Peyer's patch (tissue), 4 donors: Measurements from ENCODE around the gene ZNF174. TPM values are rescaled to one million over a fixed set of nuclear protein-coding genes. Genes with fewer than 3 reads are reported as not detected.

Experiments
- DNase-seq, 3 donors: peaks; one replicate each; pipeline ENCODE4 v3.0.0-alpha.2; 2017 to 2019
- H3K27ac ChIP-seq, 4 donors: fragments of 200-600 bp; sonication (generic); one replicate each; pipeline ENCODE4 v1.5.1; 2016 to 2019
- H3K27me3 ChIP-seq, 2 donors: fragments of 200-600 bp; sonication (generic); one replicate each; pipeline ENCODE4 v1.5.1; 2019
- H3K36me3 ChIP-seq, 3 donors: fragments of 200-600 bp; sonication (generic); one replicate each; pipeline ENCODE4 v1.5.1; 2016 to 2019
- H3K4me1 ChIP-seq, 4 donors: fragments of 200-600 bp; sonication (generic); one replicate each; pipeline ENCODE4 v1.5.1; 2016 to 2019
- H3K4me3 ChIP-seq, 4 donors: fragments of 200-600 bp; sonication (generic); 1 replicate in 3 of 4; 2 replicates in 1 of 4; pipeline ENCODE4 v1.5.1; 2016 to 2019; ENCODE audit warnings: mild to moderate bottlenecking in 1 of 4
- H3K9me3 ChIP-seq, 4 donors: fragments of 200-600 bp; sonication (generic); one replicate each; pipeline ENCODE4 v1.5.1; 2016 to 2019; ENCODE audit warnings: mild to moderate bottlenecking in 1 of 4
- POLR2A ChIP-seq, 2 donors: fragments of 450-650 bp; IDR thresholded peaks; one replicate each; pipeline ENCODE4 v1.5.1; 2017; ENCODE audit warnings: antibody characterized with exemption in 2 of 2, mild to moderate bottlenecking in 2 of 2, moderate library complexity in 2 of 2
- total RNA-seq, 4 donors: library from RNA; depleted of rRNA; stranded (reverse); fragments of >200 nt; gene quantifications; one replicate each; pipeline ENCODE4 v1.1.0, GENCODE V29; 2016
- TF ChIP-seq, protein P1 (sequence below), 6 experiments: fragments of 450-650 bp in 4 of 6; fragments of 200-600 bp in 2 of 6; sonication (generic) in 1 of 6; IDR thresholded peaks; one replicate each; pipeline ENCODE4 v1.5.1; 2017 to 2019; ENCODE audit warnings: antibody characterized with exemption in 6 of 6, mild to moderate bottlenecking in 3 of 6, moderate library complexity in 1 of 6

Gene ZNF174
- total RNA-seq, 4 donors from 2014 or later: 7.4 to 19.8 (median 15.7) TPM

DNA sequence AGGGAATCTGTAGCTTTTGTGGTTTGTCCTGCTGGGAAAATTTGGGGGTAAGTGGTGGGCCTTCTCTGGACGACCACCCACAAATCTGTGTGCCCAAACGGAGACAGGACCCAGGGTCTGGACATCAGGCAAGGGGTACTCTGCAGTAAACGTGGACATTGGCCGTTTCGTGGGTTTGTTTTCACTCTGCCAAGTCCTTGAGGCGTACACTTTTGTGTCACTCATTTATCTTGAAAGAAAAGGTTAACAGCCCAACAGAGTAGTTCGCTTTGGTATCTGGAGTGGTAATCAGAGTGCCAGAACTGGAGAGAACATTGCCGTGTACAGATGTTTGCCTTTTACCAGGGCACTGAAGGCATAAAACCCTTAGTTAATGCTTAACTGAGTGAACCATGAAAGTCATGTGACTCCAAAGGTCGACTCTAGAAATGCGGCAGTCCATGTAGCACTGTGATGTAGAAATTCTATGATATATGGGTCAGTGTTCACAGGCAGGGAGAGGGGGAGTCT lies 57.9 kb downstream of the ZNF174 start:
- H3K4me3 ChIP-seq: peak overlapping the region; percentile 67 to 98 (median 80)
- no peaks in the 10 kb centered on the region for H3K27me3 ChIP-seq
- no peaks in the 10 kb centered on the region for H3K9me3 ChIP-seq
- DNase-seq: peak in 1 of 3 donors; percentile 59
- no peaks in the 10 kb centered on the region for H3K36me3 ChIP-seq
- H3K27ac ChIP-seq: peak overlapping the region; percentile 92 to 98 (median 94)
- TF ChIP-seq, protein P1, sequence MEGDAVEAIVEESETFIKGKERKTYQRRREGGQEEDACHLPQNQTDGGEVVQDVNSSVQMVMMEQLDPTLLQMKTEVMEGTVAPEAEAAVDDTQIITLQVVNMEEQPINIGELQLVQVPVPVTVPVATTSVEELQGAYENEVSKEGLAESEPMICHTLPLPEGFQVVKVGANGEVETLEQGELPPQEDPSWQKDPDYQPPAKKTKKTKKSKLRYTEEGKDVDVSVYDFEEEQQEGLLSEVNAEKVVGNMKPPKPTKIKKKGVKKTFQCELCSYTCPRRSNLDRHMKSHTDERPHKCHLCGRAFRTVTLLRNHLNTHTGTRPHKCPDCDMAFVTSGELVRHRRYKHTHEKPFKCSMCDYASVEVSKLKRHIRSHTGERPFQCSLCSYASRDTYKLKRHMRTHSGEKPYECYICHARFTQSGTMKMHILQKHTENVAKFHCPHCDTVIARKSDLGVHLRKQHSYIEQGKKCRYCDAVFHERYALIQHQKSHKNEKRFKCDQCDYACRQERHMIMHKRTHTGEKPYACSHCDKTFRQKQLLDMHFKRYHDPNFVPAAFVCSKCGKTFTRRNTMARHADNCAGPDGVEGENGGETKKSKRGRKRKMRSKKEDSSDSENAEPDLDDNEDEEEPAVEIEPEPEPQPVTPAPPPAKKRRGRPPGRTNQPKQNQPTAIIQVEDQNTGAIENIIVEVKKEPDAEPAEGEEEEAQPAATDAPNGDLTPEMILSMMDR (IDR thresholded peaks at IDR 0.05): peak in 1 of 6 experiments; percentile 16
- TF ChIP-seq POLR2A (IDR thresholded peaks at IDR 0.05): peak; percentile 83 to 87
- H3K4me1 ChIP-seq: peaks cover 0 to 47% (median 9%) of the 10 kb centered on the region in 4 donors

Other genes with a start within 250 kb of the ZNF174 start
- gene OR1F1, start 213.0 kb upstream of the ZNF174 start, total RNA-seq: not detected
- gene ZNF200, start 166.1 kb upstream of the ZNF174 start, total RNA-seq: 10 to 100 TPM in 2 of 4 donors, 1 to 10 TPM in 2; 8.6 to 13.0 (median 10.0) TPM
- 1 to 10 TPM; 1.2 to 6.6 (median 2.2) TPM for gene MEFV, start 144.6 kb upstream of the ZNF174 start, total RNA-seq
- 10 to 100 TPM; 19.0 to 35.8 (median 27.5) TPM for gene ZNF263, start 117.7 kb upstream of the ZNF174 start, total RNA-seq
- gene TIGD7, start 95.8 kb upstream of the ZNF174 start, total RNA-seq: 10 to 100 TPM in 1 of 4 donors, 1 to 10 TPM in 3; 1.2 to 14.9 (median 2.9) TPM
- gene ZNF75A, start 95.7 kb upstream of the ZNF174 start, total RNA-seq: 10 to 100 TPM; 19.3 to 56.9 (median 41.6) TPM
- not detected for gene OR2C1, start 45.3 kb upstream of the ZNF174 start, total RNA-seq
- gene ZSCAN32, start 211 bp upstream of the ZNF174 start, total RNA-seq: 10 to 100 TPM; 12.4 to 23.1 (median 15.3) TPM
- 1 to 10 TPM; 1.1 to 3.3 (median 1.8) TPM for gene ZNF597, start 42.3 kb downstream of the ZNF174 start, total RNA-seq
- 100 to 1,000 TPM in 2 of 4 donors, 10 to 100 TPM in 2; 80.9 to 110 (median 96.8) TPM for gene NAA60, start 42.5 kb downstream of the ZNF174 start, total RNA-seq
- not detected for gene C16orf90, start 94.3 kb downstream of the ZNF174 start, total RNA-seq
- 10 to 100 TPM in 1 of 4 donors, 1 to 10 TPM in 3; 6.6 to 37.1 (median 7.7) TPM for gene CLUAP1, start 99.8 kb downstream of the ZNF174 start, total RNA-seq
- gene NLRC3, start 176.2 kb downstream of the ZNF174 start, total RNA-seq: 10 to 100 TPM in 1 of 4 donors, 1 to 10 TPM in 3; 4.4 to 32.2 (median 7.3) TPM
- 10 to 100 TPM in 3 of 4 donors, 1 to 10 TPM in 1; 6.5 to 13.4 (median 12.8) TPM for gene SLX4, start 210.4 kb downstream of the ZNF174 start, total RNA-seq